Measurements from ENCODE around the gene LY9. TPM values are rescaled to one million over a fixed set of nuclear protein-coding genes. Genes with fewer than 3 reads are reported as not detected.

The LY9 gene
- total RNA-seq, 1 experiment from 2014 or later, result not detected

DNA sequence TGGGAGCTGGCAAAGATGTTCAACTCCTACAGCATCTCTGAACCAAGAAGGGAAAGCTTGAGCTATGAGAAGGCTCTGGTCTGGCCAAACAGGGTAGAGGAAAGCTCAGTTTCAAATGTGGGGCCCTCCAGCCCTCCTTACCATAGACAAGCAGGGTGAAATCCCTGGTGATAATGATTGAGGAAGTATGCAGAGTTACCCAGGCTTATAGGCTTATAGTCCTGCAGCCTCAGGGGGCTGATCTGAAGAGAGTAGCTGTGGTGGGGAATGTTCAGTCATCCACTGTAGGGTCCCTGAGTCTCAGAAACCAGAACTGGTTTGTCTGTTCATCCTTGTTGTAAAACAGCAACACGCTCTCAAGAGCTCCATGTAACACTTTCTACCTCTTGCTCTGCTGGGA is 19.8 kb upstream of the LY9 start:
- Histone ChIP-seq H3K4me1 (ENCODE audit: insufficient read depth, low read length) (peaks cover 17% of the 10 kb centered on the region), H3K79me2 (ENCODE audit: low read length) (no peaks in the 10 kb centered on the region), H3K9ac (ENCODE audit: low read length) (no peak overlapping the region), H3F3A (ENCODE audit: low read length, unreplicated experiment) (no peaks in the 10 kb centered on the region), H3K9me3 (ENCODE audit: low read length) (no peaks in the 10 kb centered on the region), H4K20me1 (ENCODE audit: low read length) (no peaks in the 10 kb centered on the region), H3K27me3 (ENCODE audit: low read length) (no peaks in the 10 kb centered on the region), H3K36me3 (ENCODE audit: low read depth, low read length) (no peaks in the 10 kb centered on the region), H2AFZ (ENCODE audit: low read length) (no peak overlapping the region), H3K9me2 (replicated peaks; ENCODE audit: low read length) (no peaks in the 10 kb centered on the region), H3K4me3 (ENCODE audit: low read length) (no peak overlapping the region), H3K27ac (ENCODE audit: low read length) (no peak overlapping the region), H3K4me2 (ENCODE audit: low read length) (no peak overlapping the region)
- ATAC-seq (no peak), DNase-seq (no peak)
- TF ChIP-seq, protein P1, sequence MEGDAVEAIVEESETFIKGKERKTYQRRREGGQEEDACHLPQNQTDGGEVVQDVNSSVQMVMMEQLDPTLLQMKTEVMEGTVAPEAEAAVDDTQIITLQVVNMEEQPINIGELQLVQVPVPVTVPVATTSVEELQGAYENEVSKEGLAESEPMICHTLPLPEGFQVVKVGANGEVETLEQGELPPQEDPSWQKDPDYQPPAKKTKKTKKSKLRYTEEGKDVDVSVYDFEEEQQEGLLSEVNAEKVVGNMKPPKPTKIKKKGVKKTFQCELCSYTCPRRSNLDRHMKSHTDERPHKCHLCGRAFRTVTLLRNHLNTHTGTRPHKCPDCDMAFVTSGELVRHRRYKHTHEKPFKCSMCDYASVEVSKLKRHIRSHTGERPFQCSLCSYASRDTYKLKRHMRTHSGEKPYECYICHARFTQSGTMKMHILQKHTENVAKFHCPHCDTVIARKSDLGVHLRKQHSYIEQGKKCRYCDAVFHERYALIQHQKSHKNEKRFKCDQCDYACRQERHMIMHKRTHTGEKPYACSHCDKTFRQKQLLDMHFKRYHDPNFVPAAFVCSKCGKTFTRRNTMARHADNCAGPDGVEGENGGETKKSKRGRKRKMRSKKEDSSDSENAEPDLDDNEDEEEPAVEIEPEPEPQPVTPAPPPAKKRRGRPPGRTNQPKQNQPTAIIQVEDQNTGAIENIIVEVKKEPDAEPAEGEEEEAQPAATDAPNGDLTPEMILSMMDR (conservative IDR thresholded peaks at IDR 0.05; ENCODE audit: low read depth, low read length), result no peak
- TF ChIP-seq EZH2 (IDR thresholded peaks at IDR 0.05; ENCODE audit: low read length, unreplicated experiment) (no peak), EZH2phosphoT487 (IDR thresholded peaks at IDR 0.05; ENCODE audit: borderline replicate concordance, low read length) (no peak)
- ChIA-PET POLR2A (ENCODE audit: unreplicated experiment) (no interaction called here), CTCF (no interaction called here)
- intact Hi-C loops (cut with micrococcal nuclease), result loop anchor here (2.0 kb wide), 1 partner anchor 175 kb away; no protein-coding TSS in a partner anchor
- BruUV-seq (replicated peaks), result no TSS peak

DNA sequence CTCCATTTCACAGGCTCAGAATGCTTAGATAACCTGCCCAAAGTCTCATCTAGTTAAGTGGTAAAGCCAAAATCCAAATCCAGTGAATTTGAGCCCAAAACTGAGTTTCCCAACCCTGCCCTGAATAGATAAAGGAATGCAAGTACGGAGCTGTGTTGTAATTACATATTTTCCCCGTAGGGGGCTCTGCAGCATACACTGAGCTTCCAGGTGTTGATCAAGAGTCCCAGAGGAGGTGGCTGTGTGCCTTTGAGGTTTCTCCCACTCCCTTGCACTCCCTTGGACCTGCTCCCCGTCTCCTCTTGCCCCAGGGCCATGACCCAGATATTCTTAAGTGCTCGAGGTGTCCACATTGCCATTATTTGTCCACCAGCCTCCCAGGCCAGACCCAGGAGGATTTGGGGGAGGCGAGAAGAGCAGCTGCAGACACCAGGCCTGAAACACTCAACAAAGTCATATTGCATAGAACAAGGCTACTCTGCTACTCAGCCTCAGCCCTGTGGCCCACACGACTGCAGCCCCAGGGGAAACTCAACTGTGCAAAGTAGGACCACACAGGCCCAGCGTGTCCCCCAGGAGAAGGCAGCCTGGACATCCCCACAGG is 18.4 kb upstream of the LY9 start:
- intact Hi-C loops (cut with micrococcal nuclease), result loop anchor here (2.0 kb wide), 1 partner anchor 173 kb away; no protein-coding TSS in a partner anchor
- Histone ChIP-seq H3K27me3 (ENCODE audit: low read length) (no peaks in the 10 kb centered on the region), H3K9me3 (ENCODE audit: low read length) (no peaks in the 10 kb centered on the region), H2AFZ (ENCODE audit: low read length) (no peak overlapping the region), H3K27ac (ENCODE audit: low read length) (no peak overlapping the region), H3K36me3 (ENCODE audit: low read depth, low read length) (no peaks in the 10 kb centered on the region), H3K79me2 (ENCODE audit: low read length) (no peaks in the 10 kb centered on the region), H4K20me1 (ENCODE audit: low read length) (no peaks in the 10 kb centered on the region), H3K4me1 (ENCODE audit: insufficient read depth, low read length) (peaks cover 28% of the 10 kb centered on the region), H3F3A (ENCODE audit: low read length, unreplicated experiment) (no peaks in the 10 kb centered on the region), H3K9me2 (replicated peaks; ENCODE audit: low read length) (no peaks in the 10 kb centered on the region), H3K4me2 (ENCODE audit: low read length) (no peak overlapping the region), H3K9ac (ENCODE audit: low read length) (no peak overlapping the region), H3K4me3 (ENCODE audit: low read length) (no peak overlapping the region)
- TF ChIP-seq, protein P1 (conservative IDR thresholded peaks at IDR 0.05; ENCODE audit: low read depth, low read length), result peak; percentile 75
- TF ChIP-seq EZH2 (IDR thresholded peaks at IDR 0.05; ENCODE audit: low read length, unreplicated experiment), result no peak
- CTCF ChIA-PET, result interaction anchor here (0.6 to 1.6 kb wide), 4 partner anchors 148 to 294 kb away, joined by 3 to 8 read pairs (median 4); partner anchors contain the start of gene ITLN2
- peak; percentile 70 for DNase-seq
- ATAC-seq, result peak; percentile 53; the same call in 1 of the 2 replicates
- POLR2A ChIA-PET (ENCODE audit: unreplicated experiment), result no interaction called here
- BruUV-seq (replicated peaks), result no TSS peak

DNA sequence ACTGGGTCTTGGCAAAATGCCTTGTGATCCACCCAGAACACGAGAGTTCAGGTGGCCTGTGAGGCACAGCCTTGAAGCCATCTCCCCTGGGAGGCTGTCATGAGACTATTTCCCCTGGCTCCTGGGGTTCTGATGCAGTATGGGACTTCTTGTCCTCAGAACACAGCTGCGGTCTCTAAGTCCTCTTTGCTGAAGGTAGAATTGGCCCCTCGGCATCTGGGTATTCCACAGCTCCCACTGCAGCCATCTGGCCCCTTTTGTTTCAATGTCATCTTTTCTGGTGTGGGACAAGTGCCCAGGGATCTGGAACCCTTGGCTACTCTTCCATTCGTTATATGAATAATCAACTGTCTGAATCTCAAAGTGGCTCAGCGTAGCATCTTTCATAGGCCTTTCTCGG is 17.0 kb upstream of the LY9 start:
- Histone ChIP-seq H3K79me2 (ENCODE audit: low read length) (no peaks in the 10 kb centered on the region), H3K4me3 (ENCODE audit: low read length) (no peak overlapping the region), H3F3A (ENCODE audit: low read length, unreplicated experiment) (no peaks in the 10 kb centered on the region), H3K27me3 (ENCODE audit: low read length) (no peaks in the 10 kb centered on the region), H3K4me1 (ENCODE audit: insufficient read depth, low read length) (peaks cover 28% of the 10 kb centered on the region), H3K4me2 (ENCODE audit: low read length) (no peak overlapping the region), H4K20me1 (ENCODE audit: low read length) (no peaks in the 10 kb centered on the region), H3K9me2 (replicated peaks; ENCODE audit: low read length) (no peaks in the 10 kb centered on the region), H3K9me3 (ENCODE audit: low read length) (no peaks in the 10 kb centered on the region), H2AFZ (ENCODE audit: low read length) (no peak overlapping the region), H3K36me3 (ENCODE audit: low read depth, low read length) (no peaks in the 10 kb centered on the region), H3K27ac (ENCODE audit: low read length) (no peak overlapping the region), H3K9ac (ENCODE audit: low read length) (no peak overlapping the region)
- TF ChIP-seq EZH2 (IDR thresholded peaks at IDR 0.05; ENCODE audit: low read length, unreplicated experiment) (no peak), EZH2phosphoT487 (IDR thresholded peaks at IDR 0.05; ENCODE audit: borderline replicate concordance, low read length) (no peak)
- TF ChIP-seq, protein P1 (conservative IDR thresholded peaks at IDR 0.05; ENCODE audit: low read depth, low read length), result no peak
- ChIA-PET POLR2A (ENCODE audit: unreplicated experiment) (no interaction called here), CTCF (no interaction called here)
- BruUV-seq (replicated peaks), result no TSS peak
- intact Hi-C loops (cut with micrococcal nuclease), result no loop called here
- ATAC-seq, result no peak
- no peak for DNase-seq
